ENCODE data around the gene C1QTNF5.
A peak's percentile ranks its signal among the peaks of the same experiment; 100 is the strongest.

Gene C1QTNF5

GRCh38 chr11:119367661-119368120 lies 27.0 kb upstream of the C1QTNF5 start:
- no peak for TF ChIP-seq FOXM1 (IDR thresholded peaks at IDR 0.05; ENCODE audit: borderline replicate concordance, low read depth)
- TF ChIP-seq ZBTB7A (IDR thresholded peaks at IDR 0.05; ENCODE audit: low read depth) = no peak
- no peak for TF ChIP-seq EGR1 (IDR thresholded peaks at IDR 0.05)
- no peak for TF ChIP-seq TCF12 (IDR thresholded peaks at IDR 0.05; ENCODE audit: low read depth)
- no peak for TF ChIP-seq YY1 (IDR thresholded peaks at IDR 0.05; ENCODE audit: low read depth)
- no peak for TF ChIP-seq EP300 (IDR thresholded peaks at IDR 0.05; ENCODE audit: borderline replicate concordance)
- TF ChIP-seq CEBPB (IDR thresholded peaks at IDR 0.05) = no peak
- TF ChIP-seq NFIC (IDR thresholded peaks at IDR 0.05) = no peak
- no peak for TF ChIP-seq MAX (IDR thresholded peaks at IDR 0.05)
- TF ChIP-seq TAF1 (IDR thresholded peaks at IDR 0.05; ENCODE audit: low read depth) = no peak
- TF ChIP-seq USF1 (IDR thresholded peaks at IDR 0.05) = no peak
- no peak for TF ChIP-seq TEAD4 (IDR thresholded peaks at IDR 0.05)
- TF ChIP-seq RAD21 (IDR thresholded peaks at IDR 0.05; ENCODE audit: low read depth) = no peak
- TF ChIP-seq CREB1 (IDR thresholded peaks at IDR 0.05; ENCODE audit: low read depth) = no peak
- TF ChIP-seq REST (IDR thresholded peaks at IDR 0.05; ENCODE audit: low read depth) = no peak

GRCh38 chr11:119366690-119367620 lies 26.3 kb upstream of the C1QTNF5 start:
- TF ChIP-seq REST (IDR thresholded peaks at IDR 0.05; ENCODE audit: low read depth) = no peak
- no peak for TF ChIP-seq EP300 (IDR thresholded peaks at IDR 0.05; ENCODE audit: borderline replicate concordance)
- no peak for TF ChIP-seq CEBPB (IDR thresholded peaks at IDR 0.05)
- no peak for TF ChIP-seq TAF1 (IDR thresholded peaks at IDR 0.05; ENCODE audit: low read depth)
- no peak for TF ChIP-seq YY1 (IDR thresholded peaks at IDR 0.05; ENCODE audit: low read depth)
- no peak for TF ChIP-seq MAX (IDR thresholded peaks at IDR 0.05)
- no peak for TF ChIP-seq ZBTB7A (IDR thresholded peaks at IDR 0.05; ENCODE audit: low read depth)

GRCh38 chr11:119365071-119365591 lies 24.4 kb upstream of the C1QTNF5 start:
- TF ChIP-seq TCF12 (IDR thresholded peaks at IDR 0.05; ENCODE audit: low read depth) = no peak
- no peak for TF ChIP-seq EP300 (IDR thresholded peaks at IDR 0.05; ENCODE audit: borderline replicate concordance)
- no peak for TF ChIP-seq FOXM1 (IDR thresholded peaks at IDR 0.05; ENCODE audit: borderline replicate concordance, low read depth)
- TF ChIP-seq YY1 (IDR thresholded peaks at IDR 0.05; ENCODE audit: low read depth) = no peak
- TF ChIP-seq TEAD4 (IDR thresholded peaks at IDR 0.05) = no peak
- TF ChIP-seq USF1 (IDR thresholded peaks at IDR 0.05) = no peak

- no peak for TF ChIP-seq USF1 (IDR thresholded peaks at IDR 0.05)
- peak; percentile 87 for TF ChIP-seq MAX (IDR thresholded peaks at IDR 0.05)
These were observed 23.3 kb upstream of the C1QTNF5 start for GRCh38 chr11:119363851-119364590.

All from Ishikawa (cell line).